Neural progenitor cell (in vitro differentiated cells): ENCODE data around the gene GRP. TPM values are rescaled to one million over a fixed set of nuclear protein-coding genes. Genes with fewer than 3 reads are reported as not detected.
A peak's percentile ranks its signal among the peaks of the same experiment; 100 is the strongest.

Experiments used
- DNase-seq: peaks from one replicate; pipeline ENCODE4 v3.0.0-alpha.2; 2016; ENCODE audit warnings: low spot score
- H2AFZ ChIP-seq: fragments of 200-600 bp; sonication (generic); replicated peaks from 2 replicates; pipeline ENCODE4 v1.6.1; 2016; ENCODE audit warnings: antibody characterized with exemption
- H3F3A ChIP-seq: fragments of 200-600 bp; sonication (generic); 2 replicates; pipeline ENCODE4 v1.6.1; 2016; ENCODE audit warnings: antibody characterized with exemption, low read depth
- H3K27ac ChIP-seq: fragments of 200-600 bp; sonication (generic); 2 replicates; pipeline ENCODE4 v1.5.1; 2016; ENCODE audit warnings: mild to moderate bottlenecking
- H3K27me3 ChIP-seq: fragments of 200-600 bp; sonication (generic); 2 replicates; pipeline ENCODE4 v1.6.1; 2016; ENCODE audit warnings: mild to moderate bottlenecking, moderate library complexity
- H3K36me3 ChIP-seq: fragments of 200-600 bp; sonication (generic); 2 replicates; pipeline ENCODE4 v1.5.1; 2016
- H3K4me1 ChIP-seq: fragments of 200-600 bp; sonication (generic); 2 replicates; pipeline ENCODE4 v1.6.1; 2016; ENCODE audit warnings: mixed run types
- H3K4me2 ChIP-seq: fragments of 200-600 bp; sonication (generic); 2 replicates; pipeline ENCODE4 v1.6.1; 2016
- H3K4me3 ChIP-seq: fragments of 200-600 bp; sonication (generic); 2 replicates; pipeline ENCODE4 v1.5.1; 2016
- H3K79me2 ChIP-seq: fragments of 200-600 bp; sonication (generic); 2 replicates; pipeline ENCODE4 v1.6.1; 2016; ENCODE audit warnings: low read depth
- H3K9ac ChIP-seq: fragments of 200-600 bp; sonication (generic); 2 replicates; pipeline ENCODE4 v1.6.1; 2016
- H3K9me3 ChIP-seq: fragments of 200-600 bp; sonication (generic); 2 replicates; pipeline ENCODE4 v1.5.1; 2016; ENCODE audit warnings: low read depth
- H4K20me1 ChIP-seq: fragments of 200-600 bp; sonication (generic); 2 replicates; pipeline ENCODE4 v1.6.1; 2016; ENCODE audit warnings: low read depth
- H3K27ac Mint-ChIP-seq: 3 replicates; pipeline ENCODE4 v1.8.0; 2021; ENCODE audit warnings: mixed read lengths
- H3K27me3 Mint-ChIP-seq: 2 replicates; pipeline ENCODE4 v1.8.0; 2022; ENCODE audit warnings: low read depth, mild to moderate bottlenecking, inconsistent platforms, moderate library complexity, mixed read lengths; ENCODE audit not compliant: insufficient read depth
- H3K36me3 Mint-ChIP-seq: 3 replicates; pipeline ENCODE4 v1.8.0; 2021; ENCODE audit warnings: mixed read lengths
- H3K4me1 Mint-ChIP-seq: 3 replicates; pipeline ENCODE4 v1.8.0; 2021; ENCODE audit warnings: mixed read lengths
- H3K4me3 Mint-ChIP-seq: 3 replicates; pipeline ENCODE4 v1.8.0; 2021; ENCODE audit warnings: mild to moderate bottlenecking, moderate library complexity, mixed read lengths
- H3K9me3 Mint-ChIP-seq: 3 replicates; pipeline ENCODE4 v1.8.0; 2020; ENCODE audit warnings: mixed read lengths
- CTCF ChIP-seq: fragments of 200-600 bp; sonication (generic); IDR thresholded peaks from 2 replicates; pipeline ENCODE4 v1.5.1; 2017; ENCODE audit warnings: antibody characterized with exemption, mild to moderate bottlenecking
- EZH2 ChIP-seq: fragments of 200-600 bp; sonication (generic); IDR thresholded peaks from 2 replicates; pipeline ENCODE4 v1.6.1; 2017; ENCODE audit warnings: antibody characterized with exemption, mild to moderate bottlenecking, moderate library complexity
- EZH2phosphoT487 ChIP-seq: fragments of 200-600 bp; sonication (generic); IDR thresholded peaks from 2 replicates; pipeline ENCODE4 v1.6.1; 2017; ENCODE audit warnings: antibody characterized with exemption
- total RNA-seq: library from RNA; depleted of rRNA; stranded (reverse); fragments of >200 nt; gene quantifications from 2 replicates; pipeline ENCODE4 v1.2.3, GENCODE V29; 2015; ENCODE audit warnings: low replicate concordance

The GRP gene
- total RNA-seq, 1 donor from 2014 or later: not detected

DNA sequence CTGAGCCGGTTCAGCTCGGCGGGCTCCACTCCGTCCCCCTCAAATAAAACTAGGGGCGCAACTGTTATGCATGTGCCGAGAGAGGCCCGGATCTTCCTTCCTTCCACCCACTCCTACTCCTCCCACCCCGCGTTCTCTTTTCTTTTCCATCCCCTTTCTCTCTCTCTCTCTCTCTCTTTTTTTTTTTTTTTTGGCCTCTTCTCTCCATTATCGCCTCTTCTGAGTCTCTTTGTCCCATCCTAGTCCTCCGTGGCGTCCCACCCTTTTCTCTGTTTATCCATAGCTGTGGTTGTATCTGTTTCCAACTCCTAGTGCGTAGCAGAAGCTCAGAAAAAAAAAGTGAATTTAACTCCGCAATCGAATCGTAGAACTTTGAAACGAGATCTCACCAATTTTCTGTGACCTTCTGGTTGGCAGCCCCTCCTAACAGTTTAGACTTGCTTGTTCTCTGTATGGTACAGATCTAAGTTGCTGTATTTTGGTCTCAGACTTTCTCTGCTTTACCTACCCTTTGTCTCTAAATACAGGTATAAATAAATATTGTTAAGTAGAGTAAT is 49.7 kb downstream of the GRP start:
- no peak overlapping the region for H3K9ac ChIP-seq
- peaks cover 45% of the 10 kb centered on the region for H3K4me1 ChIP-seq
- peaks cover 83% of the 10 kb centered on the region for H4K20me1 ChIP-seq
- H3K9me3 ChIP-seq: no peaks in the 10 kb centered on the region
- DNase-seq: no peak
- Mint-ChIP-seq H3K27me3 (peaks cover 86% of the 10 kb centered on the region), H3K9me3 (peaks cover 2% of the 10 kb centered on the region), H3K4me1 (peaks cover 19% of the 10 kb centered on the region), H3K36me3 (no peaks in the 10 kb centered on the region), H3K27ac (no peak overlapping the region), H3K4me3 (peak overlapping the region; percentile 76)
- peak overlapping the region; percentile 92 for H3K4me2 ChIP-seq
- H2AFZ ChIP-seq: no peak overlapping the region
- peaks cover 82% of the 10 kb centered on the region for H3F3A ChIP-seq
- H3K27me3 ChIP-seq: peaks cover 99% of the 10 kb centered on the region
- H3K4me3 ChIP-seq: peak overlapping the region; percentile 78
- H3K36me3 ChIP-seq: peaks cover 25% of the 10 kb centered on the region
- no peak for TF ChIP-seq EZH2
- TF ChIP-seq CTCF: no peak
- no peak for TF ChIP-seq EZH2phosphoT487
- H3K79me2 ChIP-seq: peaks cover 43% of the 10 kb centered on the region
- no peak overlapping the region for H3K27ac ChIP-seq

- Mint-ChIP-seq H3K4me3 (peak overlapping the region; percentile 21), H3K27ac (no peak overlapping the region), H3K27me3 (peaks cover 84% of the 10 kb centered on the region), H3K4me1 (peaks cover 27% of the 10 kb centered on the region), H3K36me3 (no peaks in the 10 kb centered on the region), H3K9me3 (peaks cover 2% of the 10 kb centered on the region)
- Histone ChIP-seq H3F3A (peaks cover 82% of the 10 kb centered on the region), H3K27ac (no peak overlapping the region), H3K79me2 (peaks cover 43% of the 10 kb centered on the region), H3K4me2 (peak overlapping the region; percentile 92), H4K20me1 (peaks cover 83% of the 10 kb centered on the region), H3K9ac (no peak overlapping the region), H3K36me3 (peaks cover 25% of the 10 kb centered on the region), H3K4me3 (peak overlapping the region; percentile 78), H3K27me3 (peaks cover 87% of the 10 kb centered on the region), H3K4me1 (peaks cover 47% of the 10 kb centered on the region), H2AFZ (no peak overlapping the region), H3K9me3 (no peaks in the 10 kb centered on the region)
- TF ChIP-seq CTCF: no peak
- no peak for TF ChIP-seq EZH2phosphoT487
- TF ChIP-seq EZH2: no peak
- no peak for DNase-seq
Observed at GRCh38 chr18:59270689-59271257, 50.8 kb downstream of the GRP start.

- Mint-ChIP-seq H3K27ac (no peak overlapping the region), H3K4me3 (peak overlapping the region; percentile 43), H3K4me1 (peaks cover 36% of the 10 kb centered on the region), H3K27me3 (peaks cover 82% of the 10 kb centered on the region), H3K9me3 (peaks cover 2% of the 10 kb centered on the region), H3K36me3 (no peaks in the 10 kb centered on the region)
- Histone ChIP-seq H3K4me3 (peak overlapping the region; percentile 78), H3K36me3 (peaks cover 25% of the 10 kb centered on the region), H3K4me2 (peak overlapping the region; percentile 92), H2AFZ (no peak overlapping the region), H3K27me3 (peaks cover 80% of the 10 kb centered on the region), H3K9ac (no peak overlapping the region), H3K9me3 (no peaks in the 10 kb centered on the region), H3F3A (peaks cover 82% of the 10 kb centered on the region), H4K20me1 (peaks cover 76% of the 10 kb centered on the region), H3K27ac (no peak overlapping the region), H3K79me2 (peaks cover 43% of the 10 kb centered on the region), H3K4me1 (peaks cover 52% of the 10 kb centered on the region)
- TF ChIP-seq EZH2: no peak
- TF ChIP-seq EZH2phosphoT487: no peak
- TF ChIP-seq CTCF: no peak
- DNase-seq: peak; percentile 26
Observed at GRCh38 chr18:59271606-59272220, 51.8 kb downstream of the GRP start.
